SK-N-SH (cell line): ENCODE measurements around the gene PPP2R5E. TPM values are rescaled to one million over a fixed set of nuclear protein-coding genes. Genes with fewer than 3 reads are reported as not detected.
A peak's percentile ranks its signal among the peaks of the same experiment; 100 is the strongest.

Experiments
- CTCF ChIA-PET: fragments of 300-600, 350-600 bp; formaldehyde crosslinking; extraction: SDS; loops from one replicate; lab custom pipeline; 2021; lab: Yijun Ruan, JAX
- POLR2A ChIA-PET: fragments of 350-600 bp; sonication (Branson Sonifier 250); formaldehyde crosslinking; extraction: SDS; loops from one replicate; lab custom pipeline; 2020; ENCODE audit warnings: antibody characterized with exemption, inconsistent platforms; lab: Yijun Ruan, JAX
- DNase-seq: peaks from one replicate; pipeline ENCODE4 v3.0.0; 2012
- H2AFZ ChIP-seq: fragments of 200-600 bp; sonication (generic); 2 replicates; pipeline ENCODE4 v1.8.1; 2016; ENCODE audit warnings: antibody characterized with exemption, mild to moderate bottlenecking, low read depth
- H3F3A ChIP-seq: fragments of 200-600 bp; sonication (generic); replicated peaks from 2 replicates; pipeline ENCODE3; 2016; ENCODE audit warnings: antibody characterized with exemption, mild to moderate bottlenecking; ENCODE audit not compliant: insufficient read depth
- H3K27ac ChIP-seq, 2 experiments: fragments of 200-500 bp in 1 of 2; fragments of 200-600 bp in 1 of 2; sonication (Bioruptor generic) in 1 of 2; sonication (generic), shearing (Covaris generic) in 1 of 2; 2 replicates each; pipeline versions ENCODE4 v1.5.1 to v1.6.1; 2014 to 2016; ENCODE audit warnings: low read depth in 2 of 2, inconsistent platforms in 1 of 2, low read length in 1 of 2, mild to moderate bottlenecking in 1 of 2, mixed read lengths in 1 of 2
- H3K27me3 ChIP-seq: fragments of 200-600 bp; sonication (generic), shearing (Covaris generic); 2 replicates; pipeline ENCODE4 v1.6.1; 2016; ENCODE audit warnings: mixed run types; ENCODE audit not compliant: insufficient read depth
- H3K36me3 ChIP-seq, 2 experiments: fragments of 200-500 bp in 1 of 2; fragments of 200-600 bp in 1 of 2; sonication (Bioruptor generic) in 1 of 2; sonication (generic) in 1 of 2; replicated peaks in 1 of 2; 2 replicates each; pipeline versions ENCODE3 to v1.5.1; 2014 to 2016; ENCODE audit warnings: low read length in 1 of 2, mild to moderate bottlenecking in 1 of 2; ENCODE audit not compliant: insufficient read depth in 2 of 2, control insufficient read depth in 1 of 2
- H3K4me1 ChIP-seq, 2 experiments: fragments of 200-500 bp in 1 of 2; fragments of 200-600 bp in 1 of 2; sonication (Bioruptor generic) in 1 of 2; sonication (generic), shearing (Covaris generic) in 1 of 2; 2 replicates each; pipeline versions ENCODE4 v1.5.1 to v1.6.1; 2014 to 2016; ENCODE audit warnings: low read depth in 1 of 2, low read length in 1 of 2, mixed run types in 1 of 2; ENCODE audit not compliant: insufficient read depth in 2 of 2, control insufficient read depth in 1 of 2
- H3K4me2 ChIP-seq: fragments of 200-600 bp; sonication (generic), shearing (Covaris generic); 2 replicates; pipeline ENCODE4 v1.6.1; 2017; ENCODE audit warnings: mixed run types
- H3K4me3 ChIP-seq, 2 experiments: fragments of 200-500 bp in 1 of 2; fragments of 200-600 bp in 1 of 2; sonication (Bioruptor generic) in 1 of 2; sonication (generic), shearing (Covaris generic) in 1 of 2; 2 replicates each; pipeline versions ENCODE4 v1.5.1 to v1.8.1; 2014 to 2016; ENCODE audit warnings: low read depth in 2 of 2, inconsistent platforms in 1 of 2, low read length in 1 of 2, mild to moderate bottlenecking in 1 of 2, mixed read lengths in 1 of 2, moderate library complexity in 1 of 2
- H3K79me2 ChIP-seq: fragments of 200-600 bp; sonication (generic); 2 replicates; pipeline ENCODE4 v1.8.1; 2017; ENCODE audit warnings: mild to moderate bottlenecking; ENCODE audit not compliant: insufficient read depth
- H3K9ac ChIP-seq: fragments of 200-600 bp; sonication (generic); 2 replicates; pipeline ENCODE4 v1.6.1; 2017; ENCODE audit warnings: mixed run types
- H3K9me2 ChIP-seq: fragments of 200-600 bp; sonication (generic); 2 replicates; pipeline ENCODE4 v1.6.1; 2017; ENCODE audit warnings: mixed run types
- H3K9me3 ChIP-seq: fragments of 200-600 bp; sonication (generic); 2 replicates; pipeline ENCODE4 v1.6.1; 2017; ENCODE audit warnings: mixed run types, mild to moderate bottlenecking, moderate library complexity
- H4K20me1 ChIP-seq: fragments of 200-600 bp; sonication (generic); 2 replicates; pipeline ENCODE4 v1.6.1; 2017; ENCODE audit warnings: mild to moderate bottlenecking, mixed run types; ENCODE audit not compliant: insufficient read depth
- EZH2phosphoT487 ChIP-seq: fragments of 200-600 bp; sonication (generic); IDR thresholded peaks from 2 replicates; pipeline ENCODE4 v1.6.1; 2017; ENCODE audit warnings: low read depth, mixed run types, mild to moderate bottlenecking, antibody characterized with exemption, moderate library complexity, borderline replicate concordance
- FOXM1 ChIP-seq: IDR thresholded peaks from 2 replicates; pipeline ENCODE4 v1.4.0; 2012; ENCODE audit warnings: low read depth, mild to moderate bottlenecking
- GATA2 ChIP-seq: sonication (generic); formaldehyde crosslinking; IDR thresholded peaks from 2 replicates; pipeline ENCODE4 v1.5.0; 2020; ENCODE audit warnings: mild to moderate bottlenecking, missing genetic modification reagents
- IRF3 ChIP-seq: fragments of 150-350 bp; IDR thresholded peaks from 2 replicates; pipeline ENCODE4 v1.6.1; 2016; ENCODE audit warnings: mild to moderate bottlenecking, low read depth, low read length
- JUND ChIP-seq: IDR thresholded peaks from 2 replicates; pipeline ENCODE4 v1.4.0; 2012
- MEF2A ChIP-seq: IDR thresholded peaks from 2 replicates; pipeline ENCODE4 v1.4.0; 2012; ENCODE audit warnings: low read depth, borderline replicate concordance
- NFIC ChIP-seq: IDR thresholded peaks from 2 replicates; pipeline ENCODE4 v1.4.0; 2012; ENCODE audit warnings: borderline replicate concordance
- NRF1 ChIP-seq: IDR thresholded peaks from 2 replicates; pipeline ENCODE4 v1.6.1; 2012; ENCODE audit warnings: low read depth, mild to moderate bottlenecking, low read length
- POLR2AphosphoS5 ChIP-seq: IDR thresholded peaks from 2 replicates; pipeline ENCODE4 v1.6.1; 2012; ENCODE audit warnings: low read depth, low read length
- RAD21 ChIP-seq: IDR thresholded peaks from 2 replicates; pipeline ENCODE4 v1.6.1; 2012; ENCODE audit warnings: mild to moderate bottlenecking, low read length
- RCOR1 ChIP-seq: fragments of 150-350 bp; IDR thresholded peaks from 2 replicates; pipeline ENCODE4 v1.6.1; 2017; ENCODE audit warnings: antibody characterized with exemption, low read length
- SMC3 ChIP-seq: IDR thresholded peaks from 2 replicates; pipeline ENCODE4 v1.6.1; 2012; ENCODE audit warnings: low read depth, low read length, improper control_type of control experiment
- TAF1 ChIP-seq: IDR thresholded peaks from 2 replicates; pipeline ENCODE4 v1.6.1; 2012; ENCODE audit warnings: low read depth, mild to moderate bottlenecking, low read length, moderate library complexity, borderline replicate concordance
- USF1 ChIP-seq: IDR thresholded peaks from 2 replicates; pipeline ENCODE4 v1.4.0; 2012; ENCODE audit warnings: low read depth, borderline replicate concordance
- WGBS: methylation state at CpG from one replicate; pipeline ENCODE4 v1.1.6; 2017; ENCODE audit warnings: low lambda C conversion rate; 5-methylcytosine and 5-hydroxymethylcytosine counted together
- polyA plus RNA-seq, 3 experiments: library from polyadenylated mRNA; depleted of rRNA; stranded (reverse); fragments of >200 nt; gene quantifications; 2 replicates each; pipeline ENCODE4 v1.2.3, GENCODE V29; 2012
- TF ChIP-seq, protein P1 (sequence below): IDR thresholded peaks from 2 replicates; pipeline ENCODE4; 2012
- TF ChIP-seq, protein P2 (sequence below): IDR thresholded peaks from 2 replicates; pipeline ENCODE4 v1.4.0; 2012; ENCODE audit warnings: low read depth, borderline replicate concordance
- TF ChIP-seq, protein P3 (sequence below): fragments of 200-600 bp; sonication (generic); IDR thresholded peaks from 2 replicates; pipeline ENCODE4 v1.6.1; 2017; ENCODE audit warnings: antibody characterized with exemption, mild to moderate bottlenecking, moderate library complexity

PPP2R5E gene
- polyA plus RNA-seq, 1 of the 3 experiments (the other 2 are of a cell fraction) = 4.4 TPM

DNA sequence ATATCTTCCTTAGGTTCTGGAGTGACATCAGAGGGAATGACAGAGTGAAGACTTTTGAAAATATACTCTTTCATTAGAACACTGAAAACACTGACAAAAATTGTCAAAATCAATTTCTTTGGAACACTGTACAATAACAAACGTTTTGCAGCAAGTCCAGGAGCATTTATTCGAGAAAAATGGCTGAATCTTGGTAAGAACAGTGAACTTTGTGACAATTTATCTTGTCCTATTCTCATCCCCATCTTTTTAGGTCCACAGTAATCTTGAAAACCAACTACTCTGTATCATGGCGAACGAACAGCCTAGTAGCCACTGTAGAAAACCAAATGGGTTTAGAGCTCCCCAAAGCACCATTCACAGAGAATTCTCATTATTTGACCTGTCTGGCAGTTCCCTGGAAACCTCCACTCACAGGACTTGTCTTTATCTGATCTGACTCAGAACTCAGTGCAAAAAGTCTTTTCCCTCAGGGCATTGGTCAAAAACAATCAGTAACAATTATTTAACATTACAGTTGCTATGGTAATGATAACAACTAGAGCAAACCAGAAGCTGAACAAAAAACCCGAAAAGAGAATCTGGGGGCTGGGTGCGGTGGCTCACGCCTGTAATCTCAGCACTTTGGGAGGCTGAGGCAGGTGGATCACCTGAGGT lies 20.3 kb upstream of the PPP2R5E start:
- H3K9me2 ChIP-seq = no peaks in the 10 kb centered on the region
- H3K4me1 ChIP-seq = no peaks in the 10 kb centered on the region; a peak in 1 of 4 replicates
- H3F3A ChIP-seq = peaks cover 9% of the 10 kb centered on the region
- H3K27me3 ChIP-seq = no peaks in the 10 kb centered on the region
- WGBS = 52% methylated on average over 7 of the region's 7 CpGs
- no peaks in the 10 kb centered on the region for H3K9me3 ChIP-seq
- DNase-seq = peak; percentile 46
- no peaks in the 10 kb centered on the region for H3K79me2 ChIP-seq
- no peak overlapping the region for H2AFZ ChIP-seq
- H3K4me3 ChIP-seq = no peak overlapping the region
- TF ChIP-seq, protein P1, sequence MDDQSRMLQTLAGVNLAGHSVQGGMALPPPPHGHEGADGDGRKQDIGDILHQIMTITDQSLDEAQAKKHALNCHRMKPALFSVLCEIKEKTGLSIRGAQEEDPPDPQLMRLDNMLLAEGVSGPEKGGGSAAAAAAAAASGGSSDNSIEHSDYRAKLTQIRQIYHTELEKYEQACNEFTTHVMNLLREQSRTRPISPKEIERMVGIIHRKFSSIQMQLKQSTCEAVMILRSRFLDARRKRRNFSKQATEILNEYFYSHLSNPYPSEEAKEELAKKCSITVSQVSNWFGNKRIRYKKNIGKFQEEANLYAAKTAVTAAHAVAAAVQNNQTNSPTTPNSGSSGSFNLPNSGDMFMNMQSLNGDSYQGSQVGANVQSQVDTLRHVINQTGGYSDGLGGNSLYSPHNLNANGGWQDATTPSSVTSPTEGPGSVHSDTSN = peak; percentile 50; the same call in 1 of the 2 replicates
- TF ChIP-seq, protein P2, sequence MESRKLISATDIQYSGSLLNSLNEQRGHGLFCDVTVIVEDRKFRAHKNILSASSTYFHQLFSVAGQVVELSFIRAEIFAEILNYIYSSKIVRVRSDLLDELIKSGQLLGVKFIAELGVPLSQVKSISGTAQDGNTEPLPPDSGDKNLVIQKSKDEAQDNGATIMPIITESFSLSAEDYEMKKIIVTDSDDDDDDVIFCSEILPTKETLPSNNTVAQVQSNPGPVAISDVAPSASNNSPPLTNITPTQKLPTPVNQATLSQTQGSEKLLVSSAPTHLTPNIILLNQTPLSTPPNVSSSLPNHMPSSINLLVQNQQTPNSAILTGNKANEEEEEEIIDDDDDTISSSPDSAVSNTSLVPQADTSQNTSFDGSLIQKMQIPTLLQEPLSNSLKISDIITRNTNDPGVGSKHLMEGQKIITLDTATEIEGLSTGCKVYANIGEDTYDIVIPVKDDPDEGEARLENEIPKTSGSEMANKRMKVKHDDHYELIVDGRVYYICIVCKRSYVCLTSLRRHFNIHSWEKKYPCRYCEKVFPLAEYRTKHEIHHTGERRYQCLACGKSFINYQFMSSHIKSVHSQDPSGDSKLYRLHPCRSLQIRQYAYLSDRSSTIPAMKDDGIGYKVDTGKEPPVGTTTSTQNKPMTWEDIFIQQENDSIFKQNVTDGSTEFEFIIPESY = no peak
- TF ChIP-seq RAD21 (no peak), IRF3 (no peak), GATA2 (peak; percentile 17; the same call in 1 of the 2 replicates)
- H3K36me3 ChIP-seq = no peaks in the 10 kb centered on the region
- POLR2A ChIA-PET = no interaction called here
- peak overlapping the region in 1 of 2 experiments; percentile 58; a peak in 3 of 4 replicates for H3K27ac ChIP-seq
- CTCF ChIA-PET = interaction anchor here (0.6 to 2.0 kb wide), 2 partner anchors 174 to 938 kb away, joined by 3 to 5 read pairs; no protein-coding TSS in a partner anchor
- no peak overlapping the region for H3K9ac ChIP-seq
- no peaks in the 10 kb centered on the region for H4K20me1 ChIP-seq
- H3K4me2 ChIP-seq = peak overlapping the region; percentile 23; the same call in 1 of the 2 replicates

DNA sequence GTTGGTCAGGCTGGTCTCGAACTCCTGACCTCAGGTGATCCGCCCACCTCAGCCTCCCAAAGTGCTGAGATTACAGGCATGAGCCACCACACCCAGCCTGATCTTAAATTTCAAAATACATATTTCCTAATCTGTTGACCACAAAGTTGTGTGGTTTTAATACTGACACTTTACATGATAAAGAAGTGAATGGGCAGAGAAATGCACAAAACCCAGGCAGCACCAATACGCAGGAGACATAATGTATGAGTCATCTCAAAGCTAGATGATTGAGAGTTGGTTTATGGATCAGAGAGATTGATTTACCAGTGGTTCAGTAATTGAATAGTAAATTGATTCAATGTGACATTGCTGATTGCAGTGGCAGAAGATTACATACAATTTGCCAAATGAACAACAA lies 19.2 kb upstream of the PPP2R5E start:
- no peak overlapping the region for H3K4me2 ChIP-seq
- no peak for TF ChIP-seq EZH2phosphoT487
- TF ChIP-seq SMC3 = no peak
- TF ChIP-seq JUND = no peak
- TF ChIP-seq, protein P3, sequence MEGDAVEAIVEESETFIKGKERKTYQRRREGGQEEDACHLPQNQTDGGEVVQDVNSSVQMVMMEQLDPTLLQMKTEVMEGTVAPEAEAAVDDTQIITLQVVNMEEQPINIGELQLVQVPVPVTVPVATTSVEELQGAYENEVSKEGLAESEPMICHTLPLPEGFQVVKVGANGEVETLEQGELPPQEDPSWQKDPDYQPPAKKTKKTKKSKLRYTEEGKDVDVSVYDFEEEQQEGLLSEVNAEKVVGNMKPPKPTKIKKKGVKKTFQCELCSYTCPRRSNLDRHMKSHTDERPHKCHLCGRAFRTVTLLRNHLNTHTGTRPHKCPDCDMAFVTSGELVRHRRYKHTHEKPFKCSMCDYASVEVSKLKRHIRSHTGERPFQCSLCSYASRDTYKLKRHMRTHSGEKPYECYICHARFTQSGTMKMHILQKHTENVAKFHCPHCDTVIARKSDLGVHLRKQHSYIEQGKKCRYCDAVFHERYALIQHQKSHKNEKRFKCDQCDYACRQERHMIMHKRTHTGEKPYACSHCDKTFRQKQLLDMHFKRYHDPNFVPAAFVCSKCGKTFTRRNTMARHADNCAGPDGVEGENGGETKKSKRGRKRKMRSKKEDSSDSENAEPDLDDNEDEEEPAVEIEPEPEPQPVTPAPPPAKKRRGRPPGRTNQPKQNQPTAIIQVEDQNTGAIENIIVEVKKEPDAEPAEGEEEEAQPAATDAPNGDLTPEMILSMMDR = no peak
- TF ChIP-seq MEF2A = no peak
- TF ChIP-seq, protein P1 = no peak
- no peak for TF ChIP-seq TAF1
- TF ChIP-seq NFIC = no peak
- TF ChIP-seq IRF3 = no peak
- TF ChIP-seq GATA2 = no peak
- no peak for TF ChIP-seq NRF1
- TF ChIP-seq POLR2AphosphoS5 = no peak
- no peak for TF ChIP-seq RCOR1
- no peak for TF ChIP-seq FOXM1
- TF ChIP-seq USF1 = no peak

More for the DNA sequence above, 19.2 kb upstream of the PPP2R5E start:
- no peaks in the 10 kb centered on the region for H3K9me2 ChIP-seq
- WGBS = 76% methylated on average over 3 of the region's 3 CpGs
- H3K9ac ChIP-seq = no peak overlapping the region
- no peaks in the 10 kb centered on the region for H3K27me3 ChIP-seq
- no peaks in the 10 kb centered on the region for H3K79me2 ChIP-seq
- H3K9me3 ChIP-seq = no peaks in the 10 kb centered on the region
- H4K20me1 ChIP-seq = no peaks in the 10 kb centered on the region
- no peak for DNase-seq
- no peak overlapping the region for H3K4me3 ChIP-seq
- H3F3A ChIP-seq = peaks cover 9% of the 10 kb centered on the region
- H3K27ac ChIP-seq = no peak overlapping the region
- H3K4me1 ChIP-seq = no peaks in the 10 kb centered on the region; a peak in 1 of 4 replicates
- H2AFZ ChIP-seq = no peak overlapping the region
- POLR2A ChIA-PET = no interaction called here
- no peaks in the 10 kb centered on the region for H3K36me3 ChIP-seq
- CTCF ChIA-PET = interaction anchor here (1.0 kb wide), 1 partner anchor 18 kb away, joined by 4 read pairs; no protein-coding TSS in a partner anchor
